DMS153 treated with DMSO at 0.1 percent for 48 hours (cell line): ENCODE measurements around the gene HCFC1.
A peak's percentile ranks its signal among the peaks of the same experiment; 100 is the strongest.

ENCODE experiments used
- DNase-seq: peaks from one replicate; lab custom pipeline; 2025; ENCODE audit not compliant: unreplicated experiment; lab: John Stamatoyannopoulos, UW

The HCFC1 gene

DNA sequence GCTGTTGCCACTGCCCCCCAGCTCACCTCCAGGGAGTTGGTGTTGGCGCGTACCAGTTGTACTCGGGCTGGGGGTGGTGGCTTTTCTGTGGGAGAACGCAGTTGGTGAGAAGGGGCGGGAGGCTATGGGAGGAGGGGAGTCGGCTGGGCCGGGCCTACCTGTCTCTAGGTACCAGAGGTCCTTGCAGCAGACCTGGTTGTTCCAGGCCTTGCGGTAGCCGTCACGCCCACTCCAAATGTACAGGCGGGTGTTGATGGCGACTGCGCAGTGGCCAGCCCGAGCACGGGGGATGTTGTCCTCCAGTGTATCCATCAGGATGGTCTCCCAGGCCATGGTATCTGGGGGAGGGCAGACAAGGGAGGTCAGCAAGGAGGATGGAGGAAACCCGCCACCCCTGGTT is 11.5 kb downstream of the HCFC1 start:
- DNase-seq: no peak

DNA sequence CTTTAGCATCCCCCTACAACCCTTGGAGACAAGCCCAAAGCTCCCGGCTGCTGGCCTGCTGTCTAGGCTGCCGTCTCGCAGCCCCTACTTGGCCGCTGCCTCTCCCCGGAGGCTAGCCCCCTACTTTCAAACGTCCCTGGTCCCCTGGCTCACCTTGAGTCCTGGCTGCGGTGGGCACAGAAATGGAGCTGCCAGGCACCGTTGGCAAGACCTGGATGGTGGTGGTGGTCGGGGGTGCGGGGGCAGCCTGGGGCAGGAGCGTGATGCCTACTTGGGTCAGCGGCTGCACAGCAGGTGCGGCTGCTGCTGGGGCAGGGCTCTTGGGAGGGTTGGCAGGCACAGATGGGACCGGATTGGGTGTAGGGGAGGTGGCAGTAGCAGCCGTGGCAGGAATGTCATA is 12.0 kb downstream of the HCFC1 start:
- no peak for DNase-seq

GRCh38 chrX:153958605-153959004 is 13.0 kb downstream of the HCFC1 start:
- no peak for DNase-seq

DNA sequence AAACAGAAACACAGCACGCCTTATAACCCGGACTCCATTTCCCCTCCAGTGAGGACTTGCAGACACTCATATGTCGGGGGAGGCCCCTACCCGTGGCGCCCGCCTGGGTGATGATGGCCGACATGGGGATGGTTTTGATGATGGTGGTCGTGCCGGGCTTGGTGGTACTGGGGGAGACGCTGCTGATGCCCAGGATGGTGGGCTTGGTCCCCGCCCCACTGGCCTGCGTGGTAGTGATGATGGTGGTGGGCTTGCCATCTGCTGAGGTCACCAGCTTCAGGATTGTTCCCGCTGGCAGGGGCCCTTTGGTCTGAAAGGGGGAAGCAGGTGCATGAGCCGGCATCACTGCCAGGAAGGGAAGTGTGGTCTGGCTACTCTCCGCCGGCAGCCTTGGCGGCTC is 14.4 kb downstream of the HCFC1 start:
- no peak for DNase-seq

DNA sequence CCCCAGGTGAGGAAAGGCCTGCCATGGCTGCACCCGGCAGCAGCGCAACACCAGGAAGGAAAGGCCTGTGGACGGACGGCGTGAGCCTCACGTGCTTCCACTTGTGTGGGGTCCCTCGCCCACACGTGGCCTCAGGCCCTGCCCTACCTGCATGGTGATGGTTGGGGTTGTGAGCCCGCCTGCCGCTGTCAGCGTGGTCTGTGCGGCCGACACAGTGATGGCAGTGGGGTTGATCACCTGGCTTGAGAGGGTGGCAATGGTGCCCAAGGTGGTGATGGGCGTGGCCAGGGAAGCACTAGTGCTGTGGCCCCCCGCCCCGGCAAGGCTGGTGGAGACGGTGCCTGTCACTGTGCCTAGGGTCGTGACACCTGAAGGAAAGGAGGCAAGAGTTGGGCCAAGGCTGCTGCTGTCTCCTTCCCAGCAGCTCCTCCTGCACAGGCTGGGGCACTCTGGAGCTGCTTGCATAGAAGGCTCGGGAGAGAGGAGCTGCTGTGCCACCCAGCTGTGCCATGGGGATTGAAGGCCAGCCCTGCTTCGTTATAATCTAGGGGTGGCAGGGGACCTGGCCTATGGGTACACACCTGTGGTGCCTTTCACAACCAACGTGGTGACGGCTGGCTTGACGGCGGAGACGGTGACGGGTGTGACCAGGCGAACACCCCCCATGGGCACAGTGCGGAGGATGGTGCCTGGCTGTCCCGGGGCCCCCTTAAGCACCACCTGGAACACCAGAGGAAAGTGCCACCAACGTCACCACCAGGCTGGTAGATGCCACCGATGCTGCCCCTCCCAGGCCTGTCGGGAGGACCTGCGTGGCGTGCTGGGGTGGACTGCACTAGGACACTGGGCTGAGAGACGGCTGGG is 15.3 kb downstream of the HCFC1 start:
- DNase-seq: no peak

DNA sequence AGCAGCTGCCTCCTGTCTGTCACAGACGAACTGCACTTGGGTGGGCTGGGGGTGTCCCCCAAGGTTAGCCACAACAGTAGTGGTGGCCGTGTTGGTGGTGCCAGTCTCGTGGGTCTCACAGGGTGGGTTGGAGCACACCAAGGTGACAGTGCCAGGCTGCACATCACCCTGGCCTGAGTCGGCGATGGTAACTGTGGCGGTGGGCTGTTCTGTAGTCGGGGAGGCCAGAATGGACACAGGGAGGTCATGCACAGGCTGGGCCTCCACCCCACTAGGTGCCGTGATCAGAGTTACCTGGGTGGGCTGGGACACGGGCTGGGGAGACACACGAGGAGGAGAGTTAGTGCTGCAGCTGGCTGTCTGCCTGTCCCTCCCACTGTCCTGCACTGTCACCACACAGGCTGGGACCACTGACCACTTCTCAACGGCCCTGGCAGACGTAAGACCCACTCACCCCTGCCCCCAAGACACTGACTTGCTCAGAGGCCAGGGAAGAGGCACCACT is 16.3 kb downstream of the HCFC1 start:
- DNase-seq: no peak

GRCh38 chrX:153954558-153955227 is 16.9 kb downstream of the HCFC1 start:
- no peak for DNase-seq

DNA sequence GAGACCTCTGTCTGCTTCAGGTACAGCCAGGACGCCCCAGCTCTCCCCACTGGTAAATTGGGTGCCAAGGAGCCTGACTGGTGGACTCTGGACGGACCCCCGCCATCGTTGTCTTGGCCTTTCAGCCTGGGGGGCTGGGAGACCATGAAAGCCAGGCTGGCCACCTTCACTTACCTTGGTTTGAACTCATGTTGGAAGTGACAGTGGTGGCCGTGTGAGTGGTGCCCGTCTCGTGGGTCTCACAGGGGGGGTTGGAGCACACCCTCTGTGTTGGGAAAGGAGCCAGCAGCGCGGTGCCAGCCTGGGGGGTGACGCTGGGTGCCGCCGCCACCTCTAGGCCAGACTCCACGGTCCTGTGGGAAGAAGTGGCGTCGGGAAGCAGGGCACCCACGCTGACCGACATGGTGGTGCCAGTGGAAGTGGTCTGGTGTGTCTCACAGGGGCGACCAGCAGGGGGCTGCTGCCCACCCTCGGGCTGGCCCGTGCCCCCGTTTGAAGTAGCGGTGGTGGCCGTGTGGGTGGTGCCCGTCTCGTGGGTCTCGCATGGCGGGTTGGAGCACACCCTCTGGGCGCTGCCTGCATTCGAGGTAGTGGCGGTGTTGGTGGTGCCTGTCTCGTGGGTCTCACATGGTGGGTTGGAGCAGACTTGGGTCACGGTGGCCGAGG is 17.6 kb downstream of the HCFC1 start:
- DNase-seq: no peak

DNA sequence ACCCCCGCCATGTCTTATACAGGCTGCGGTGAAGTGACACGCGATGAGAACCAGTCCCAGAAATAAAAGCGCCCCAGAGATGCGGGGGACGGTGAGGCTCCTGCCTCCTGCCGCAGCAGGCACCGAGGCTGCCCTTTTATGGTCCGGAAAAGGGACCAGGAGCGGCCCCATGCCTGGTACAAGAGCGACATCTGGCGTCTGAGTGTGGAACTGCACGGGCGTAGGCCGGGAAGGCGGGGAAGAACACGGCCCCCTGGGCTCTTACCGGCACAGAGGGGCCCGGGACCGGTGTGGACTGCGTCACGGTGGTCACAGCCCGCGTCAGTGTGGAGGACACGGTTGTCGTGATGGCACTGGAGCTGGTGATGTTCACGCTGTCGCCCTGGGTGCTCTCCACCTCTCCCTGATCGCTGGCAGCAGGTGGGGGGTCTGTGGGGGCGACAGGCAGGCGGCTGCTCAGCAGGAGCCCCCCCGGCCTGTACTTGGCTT is 18.2 kb downstream of the HCFC1 start:
- DNase-seq: no peak

GRCh38 chrX:153952373-153953026 is 19.1 kb downstream of the HCFC1 start:
- no peak for DNase-seq

GRCh38 chrX:153951683-153952372 is 19.8 kb downstream of the HCFC1 start:
- no peak for DNase-seq

- no peak for DNase-seq
These were observed 21.5 kb downstream of the HCFC1 start for GRCh38 chrX:153950127-153950526.

GRCh38 chrX:153948847-153949805 is 22.5 kb downstream of the HCFC1 start:
- no peak for DNase-seq

DNA sequence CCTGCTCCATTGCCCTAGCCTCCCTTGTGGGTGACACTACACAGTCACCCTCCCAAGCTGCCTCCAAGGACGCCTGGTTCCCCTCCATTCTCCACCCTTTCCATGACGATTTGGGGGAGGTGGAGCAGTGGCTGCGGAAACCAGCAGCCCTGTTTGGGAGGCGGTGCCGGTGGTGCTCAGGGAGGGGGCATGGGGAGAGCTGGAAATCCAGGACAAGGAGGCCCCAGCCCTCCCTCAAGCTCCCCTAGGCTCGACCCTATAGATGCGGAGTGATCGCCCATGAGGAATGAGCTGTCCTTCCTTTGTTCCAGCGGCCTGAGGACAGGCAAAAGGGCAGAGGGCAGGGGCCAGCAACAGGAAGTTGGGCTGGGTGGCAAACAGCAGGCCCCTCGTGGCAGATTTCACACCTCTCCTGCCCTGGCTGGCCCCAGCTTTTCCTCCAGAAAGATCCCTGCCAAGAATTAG is 23.6 kb downstream of the HCFC1 start:
- DNase-seq: no peak

DNA sequence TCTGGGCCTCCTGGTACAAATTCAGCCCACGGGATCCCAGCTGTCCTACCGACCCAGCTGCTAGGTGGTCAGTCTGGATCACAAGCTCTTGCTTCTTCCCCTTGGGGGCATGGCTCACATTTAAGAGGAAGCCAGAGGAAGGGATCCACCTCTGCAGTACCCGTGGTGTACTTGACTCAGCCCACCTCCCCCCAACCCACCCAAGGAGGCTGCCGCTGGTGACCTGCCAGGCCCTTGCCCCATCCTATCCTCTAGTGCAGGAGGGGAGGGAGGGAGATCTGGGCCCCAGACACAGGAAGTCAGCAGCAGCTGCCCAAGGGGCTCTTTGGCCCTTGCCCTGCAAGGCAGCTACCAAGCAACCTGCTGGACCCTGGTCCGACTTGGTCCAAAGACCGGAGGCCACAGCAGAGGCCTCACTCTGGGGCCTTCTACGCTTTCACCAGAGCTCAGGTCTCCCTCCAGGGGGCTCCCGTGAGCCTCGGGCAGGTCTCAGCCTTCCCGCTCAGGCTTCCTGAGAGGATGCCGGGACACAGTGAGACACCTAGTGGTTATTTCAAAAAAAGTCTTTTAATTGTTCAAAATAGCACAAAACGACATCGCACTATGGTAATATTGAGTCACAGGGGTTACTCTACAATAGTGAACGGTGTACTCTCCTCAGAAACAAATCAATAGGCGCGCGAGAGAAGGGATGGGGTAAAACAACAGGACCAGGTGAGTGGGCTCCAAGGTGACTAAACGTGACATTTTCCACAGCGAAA is 24.4 kb downstream of the HCFC1 start:
- DNase-seq: peak; percentile 72

DNA sequence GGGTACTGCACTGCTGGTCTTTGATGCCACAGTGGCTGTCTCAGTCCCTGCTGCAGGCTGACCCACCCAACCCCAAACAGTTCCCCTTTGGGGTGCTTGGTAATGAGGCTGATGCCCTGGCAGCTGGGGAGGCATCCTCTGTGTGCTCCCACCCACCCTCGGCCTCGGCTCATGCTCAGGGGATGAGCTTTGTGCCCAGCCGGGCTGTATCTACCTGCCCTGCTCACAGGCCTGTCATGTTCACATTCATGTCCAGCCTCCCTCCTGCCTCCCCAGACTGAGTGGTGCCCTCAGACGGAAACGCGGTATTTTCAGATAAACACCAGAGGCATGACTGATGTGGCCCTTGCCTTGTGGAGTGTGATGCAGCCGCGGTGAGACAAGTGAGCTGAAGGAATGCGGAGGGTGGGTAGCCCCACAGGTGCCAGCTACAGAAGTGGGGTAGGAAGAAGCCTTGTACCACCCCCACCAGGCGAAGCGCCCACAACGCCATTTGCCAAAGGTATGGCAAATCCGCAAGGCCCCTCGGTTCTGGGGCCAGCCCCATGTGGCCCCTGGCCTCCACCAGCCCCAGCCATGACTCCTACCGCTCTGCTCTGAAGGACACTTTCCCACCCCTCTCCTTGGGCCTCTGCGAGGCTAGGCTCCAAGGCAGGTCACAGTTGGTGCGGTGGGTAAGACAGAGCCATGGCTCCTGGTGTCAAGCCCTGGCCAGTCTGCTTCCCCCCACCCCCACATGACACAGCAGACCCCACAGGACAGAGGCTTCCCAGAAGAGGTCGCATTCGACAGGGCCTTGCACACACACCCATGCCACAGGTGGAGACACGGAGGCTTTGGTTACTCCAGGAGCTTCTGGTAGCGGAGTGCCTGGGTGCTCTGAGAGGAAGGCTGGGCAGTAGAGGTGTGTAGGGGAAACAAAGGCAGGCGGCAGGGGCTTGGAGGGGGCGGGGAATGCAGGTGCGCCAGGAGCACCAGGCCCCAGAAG is 25.4 kb downstream of the HCFC1 start:
- no peak for DNase-seq

DNA sequence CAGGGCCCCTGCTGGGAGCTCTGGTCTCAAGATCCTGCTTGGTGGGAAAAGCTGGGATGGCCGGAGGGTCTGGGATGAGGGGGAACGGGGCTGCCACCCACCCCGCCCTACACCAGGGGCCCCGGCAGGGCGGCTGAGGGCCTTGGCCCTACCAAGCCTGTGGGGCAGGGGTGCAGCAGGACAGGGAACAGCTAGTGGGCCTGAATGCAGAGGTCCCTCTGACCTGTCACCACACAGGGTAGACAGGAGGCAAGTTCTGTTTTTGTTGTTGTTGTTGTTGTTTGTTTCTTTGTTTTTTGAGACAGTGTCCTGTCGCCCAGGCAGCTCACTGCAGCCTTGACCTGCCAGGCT is 26.8 kb downstream of the HCFC1 start:
- no peak for DNase-seq
